ENCODE measurements around the gene KIAA1671. TPM values are rescaled to one million over a fixed set of nuclear protein-coding genes. Genes with fewer than 3 reads are reported as not detected.

The KIAA1671 gene
- total RNA-seq, 1 donor from 2014 or later, result 14.5 TPM

DNA sequence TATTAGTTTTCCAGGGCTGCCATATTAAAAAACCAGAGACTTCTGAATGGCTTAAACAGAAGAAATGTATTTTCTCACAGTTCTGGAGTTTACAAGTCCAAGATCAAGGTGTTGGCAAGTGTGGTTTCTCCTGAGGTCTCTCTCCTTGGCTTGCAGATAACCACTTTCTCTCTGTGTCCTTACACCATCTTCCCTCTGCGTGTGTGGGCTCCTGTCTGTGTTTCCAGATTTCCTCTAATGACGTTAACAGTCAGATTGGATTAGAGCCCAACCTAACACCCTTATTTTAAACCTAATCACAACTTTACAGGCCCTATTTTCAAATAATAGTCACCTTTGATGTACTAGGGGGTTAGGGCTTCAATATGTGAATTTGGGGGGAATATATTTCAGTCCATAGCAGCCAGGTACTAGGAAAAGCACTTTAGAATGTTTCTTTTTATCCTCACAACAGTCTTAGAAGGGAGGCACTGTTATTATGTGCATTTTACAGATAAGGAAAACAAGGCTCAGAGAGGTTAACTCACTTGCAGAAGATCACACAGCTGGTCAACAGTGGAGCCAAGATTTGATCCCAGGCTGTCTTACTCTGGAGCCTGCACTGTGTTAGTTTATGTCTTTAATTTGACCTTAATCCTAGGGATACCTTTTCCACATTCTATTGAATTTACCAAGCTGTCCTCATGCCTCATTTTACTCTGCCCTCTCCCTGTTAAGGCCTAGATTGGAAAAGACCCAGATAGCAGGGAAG lies 130.7 kb downstream of the KIAA1671 start:
- Mint-ChIP-seq H3K9me3 (no peaks in the 10 kb centered on the region), H3K4me1 (peaks cover 3% of the 10 kb centered on the region), H3K36me3 (ENCODE audit: low read depth) (no peaks in the 10 kb centered on the region), H3K4me3 (no peak overlapping the region), H3K27me3 (ENCODE audit: low read depth) (no peaks in the 10 kb centered on the region), H3K27ac (ENCODE audit: unreplicated experiment) (no peak overlapping the region)
- TF ChIP-seq, protein P1, sequence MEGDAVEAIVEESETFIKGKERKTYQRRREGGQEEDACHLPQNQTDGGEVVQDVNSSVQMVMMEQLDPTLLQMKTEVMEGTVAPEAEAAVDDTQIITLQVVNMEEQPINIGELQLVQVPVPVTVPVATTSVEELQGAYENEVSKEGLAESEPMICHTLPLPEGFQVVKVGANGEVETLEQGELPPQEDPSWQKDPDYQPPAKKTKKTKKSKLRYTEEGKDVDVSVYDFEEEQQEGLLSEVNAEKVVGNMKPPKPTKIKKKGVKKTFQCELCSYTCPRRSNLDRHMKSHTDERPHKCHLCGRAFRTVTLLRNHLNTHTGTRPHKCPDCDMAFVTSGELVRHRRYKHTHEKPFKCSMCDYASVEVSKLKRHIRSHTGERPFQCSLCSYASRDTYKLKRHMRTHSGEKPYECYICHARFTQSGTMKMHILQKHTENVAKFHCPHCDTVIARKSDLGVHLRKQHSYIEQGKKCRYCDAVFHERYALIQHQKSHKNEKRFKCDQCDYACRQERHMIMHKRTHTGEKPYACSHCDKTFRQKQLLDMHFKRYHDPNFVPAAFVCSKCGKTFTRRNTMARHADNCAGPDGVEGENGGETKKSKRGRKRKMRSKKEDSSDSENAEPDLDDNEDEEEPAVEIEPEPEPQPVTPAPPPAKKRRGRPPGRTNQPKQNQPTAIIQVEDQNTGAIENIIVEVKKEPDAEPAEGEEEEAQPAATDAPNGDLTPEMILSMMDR (conservative IDR thresholded peaks at IDR 0.05), result no peak
- DNase-seq (ENCODE audit: low read depth, low spot score), result no peak

DNA sequence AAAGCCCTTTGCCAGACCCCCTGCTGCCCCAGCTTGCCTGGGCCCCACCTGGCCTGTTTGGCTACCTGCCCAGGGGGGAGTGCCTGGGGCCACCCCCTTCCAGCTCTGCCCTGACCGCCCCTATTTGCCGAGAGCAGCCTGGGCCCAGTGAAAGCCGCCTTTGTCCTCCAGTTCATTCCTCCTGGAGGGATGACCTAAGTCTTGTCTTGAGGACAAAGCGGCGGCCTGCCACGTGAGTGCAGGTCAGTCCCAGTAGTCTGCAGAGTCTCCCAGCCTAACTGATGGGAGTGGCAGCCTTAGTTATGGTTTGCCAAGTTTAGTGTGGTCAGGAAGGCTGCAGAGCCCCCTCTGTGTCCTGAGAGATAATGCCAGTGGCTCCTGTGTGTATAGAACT lies 131.3 kb downstream of the KIAA1671 start:
- DNase-seq (ENCODE audit: low read depth, low spot score), result no peak
- Mint-ChIP-seq H3K4me1 (peaks cover 3% of the 10 kb centered on the region), H3K36me3 (ENCODE audit: low read depth) (no peaks in the 10 kb centered on the region), H3K9me3 (no peaks in the 10 kb centered on the region), H3K27ac (ENCODE audit: unreplicated experiment) (no peak overlapping the region), H3K4me3 (no peak overlapping the region), H3K27me3 (ENCODE audit: low read depth) (no peaks in the 10 kb centered on the region)
- TF ChIP-seq, protein P1 (conservative IDR thresholded peaks at IDR 0.05), result no peak

GRCh38 chr22:25084405-25085107 lies 132.0 kb downstream of the KIAA1671 start:
- no peaks in the 10 kb centered on the region for H3K9me3 Mint-ChIP-seq
- H3K27me3 Mint-ChIP-seq (ENCODE audit: low read depth), result no peaks in the 10 kb centered on the region
- H3K4me3 Mint-ChIP-seq, result no peak overlapping the region
- H3K4me1 Mint-ChIP-seq, result peaks cover 3% of the 10 kb centered on the region
- H3K27ac Mint-ChIP-seq (ENCODE audit: unreplicated experiment), result peak overlapping the region; percentile 50
- no peak for DNase-seq (ENCODE audit: low read depth, low spot score)
- TF ChIP-seq, protein P1 (conservative IDR thresholded peaks at IDR 0.05), result no peak
- no peaks in the 10 kb centered on the region for H3K36me3 Mint-ChIP-seq (ENCODE audit: low read depth)

DNA sequence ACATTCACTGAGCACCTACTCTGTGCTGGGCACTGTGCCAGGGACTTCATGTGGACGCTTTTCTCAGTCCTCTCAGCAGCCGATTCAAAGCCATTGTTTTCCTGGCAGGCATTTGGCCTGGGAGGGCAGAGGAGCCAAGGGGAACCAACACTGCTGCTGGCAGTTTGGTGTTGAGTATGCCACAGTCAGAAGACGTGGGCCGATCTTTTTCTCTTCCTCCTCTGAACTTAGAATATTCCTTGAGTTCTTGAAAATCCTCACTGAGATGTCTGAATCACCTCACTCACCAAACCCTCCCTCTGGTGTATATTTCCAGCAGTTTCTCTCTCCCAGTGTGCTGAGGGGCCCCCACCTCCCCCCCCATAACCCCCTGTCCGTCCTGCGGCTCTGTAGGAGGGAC lies 132.6 kb downstream of the KIAA1671 start:
- Mint-ChIP-seq H3K9me3 (no peaks in the 10 kb centered on the region), H3K36me3 (ENCODE audit: low read depth) (no peaks in the 10 kb centered on the region), H3K4me3 (no peak overlapping the region), H3K27ac (ENCODE audit: unreplicated experiment) (no peak overlapping the region), H3K27me3 (ENCODE audit: low read depth) (no peaks in the 10 kb centered on the region), H3K4me1 (peaks cover 3% of the 10 kb centered on the region)
- TF ChIP-seq, protein P1 (conservative IDR thresholded peaks at IDR 0.05), result no peak
- DNase-seq (ENCODE audit: low read depth, low spot score), result no peak

DNA sequence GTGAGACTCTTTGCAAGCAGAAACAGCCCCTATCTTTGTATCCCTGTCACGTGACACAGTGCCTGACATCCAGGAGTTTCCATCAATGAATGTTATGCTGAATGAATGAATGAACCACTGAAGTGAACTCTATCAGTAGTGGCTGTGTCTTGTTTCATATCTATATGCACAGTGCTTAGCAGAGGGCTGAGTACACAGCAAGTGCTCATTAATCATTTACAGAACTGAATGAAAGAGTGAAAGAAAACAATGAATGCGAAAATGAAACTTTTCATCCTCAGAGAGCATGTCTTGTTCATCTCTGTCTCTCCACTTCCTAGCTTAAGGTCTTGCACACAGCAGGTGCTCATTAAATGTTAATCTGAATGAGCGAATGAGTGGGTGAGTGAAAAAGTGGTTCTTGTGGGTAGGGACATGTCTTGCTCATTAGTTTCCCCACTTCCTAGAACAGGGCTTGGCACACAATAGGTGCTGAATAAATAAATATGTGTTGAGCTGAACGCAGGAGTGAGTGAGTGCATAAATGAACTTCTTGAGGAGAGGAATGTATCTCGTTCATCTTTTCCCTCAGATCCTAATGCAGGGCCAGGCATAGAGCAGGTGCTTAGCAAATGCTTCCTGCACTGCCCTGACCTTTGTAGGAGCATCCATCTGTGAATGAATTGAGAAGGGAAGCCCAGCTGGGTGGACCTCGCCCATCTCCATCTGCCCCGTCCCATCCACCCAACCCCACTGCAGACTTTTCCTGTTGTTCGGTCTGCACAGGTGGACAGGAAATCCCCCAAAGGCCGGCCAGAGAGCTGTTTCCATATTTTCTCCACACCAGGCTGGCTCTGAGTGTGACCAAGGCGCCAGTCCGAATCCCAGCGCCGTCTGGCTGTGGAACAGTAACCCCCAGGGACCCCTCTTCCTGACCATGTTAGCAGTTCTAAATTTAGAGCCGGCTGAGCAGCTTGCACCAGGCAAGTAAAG lies 133.7 kb downstream of the KIAA1671 start:
- DNase-seq (ENCODE audit: low read depth, low spot score), result no peak
- H3K4me1 Mint-ChIP-seq, result peaks cover 3% of the 10 kb centered on the region
- peak overlapping the region; percentile 47 for H3K27ac Mint-ChIP-seq (ENCODE audit: unreplicated experiment)
- H3K4me3 Mint-ChIP-seq, result no peak overlapping the region
- TF ChIP-seq, protein P1 (conservative IDR thresholded peaks at IDR 0.05), result no peak
- no peaks in the 10 kb centered on the region for H3K36me3 Mint-ChIP-seq (ENCODE audit: low read depth)
- no peaks in the 10 kb centered on the region for H3K9me3 Mint-ChIP-seq
- H3K27me3 Mint-ChIP-seq (ENCODE audit: low read depth), result no peaks in the 10 kb centered on the region

Data from neural crest cell (in vitro differentiated cells).